ENCODE measurements around the gene CA9.
A peak's percentile ranks its signal among the peaks of the same experiment; 100 is the strongest.

The CA9 gene

DNA sequence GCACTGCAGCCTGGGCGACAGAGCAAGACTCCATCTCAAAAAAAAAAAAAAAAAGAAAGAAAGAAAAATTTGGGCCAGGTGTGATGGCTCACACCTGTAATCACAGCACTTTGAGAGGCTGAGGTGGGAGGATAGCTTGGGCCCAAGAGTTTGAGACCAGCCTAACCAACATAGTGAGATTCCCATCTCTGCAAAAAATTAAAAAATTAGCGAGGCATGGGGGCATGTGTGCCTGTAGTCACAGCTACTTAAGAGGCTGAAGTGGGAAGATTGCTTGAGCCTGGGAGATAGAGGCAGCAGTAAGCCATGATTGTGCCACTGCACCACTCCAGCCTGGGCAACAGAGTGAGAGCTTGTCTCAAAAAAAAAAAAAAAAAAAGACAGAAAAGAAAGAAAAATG, 20.1 kb upstream of the CA9 start:
- Histone ChIP-seq H3K9ac (ENCODE audit: low read depth, low read length) (no peak overlapping the region), H3K27ac (ENCODE audit: low read depth, low read length) (no peak overlapping the region), H3K4me1 (ENCODE audit: insufficient read depth, low read length) (peaks cover 13% of the 10 kb centered on the region), H3K9me3 (ENCODE audit: insufficient read depth, low read depth, low read length) (no peaks in the 10 kb centered on the region), H3K4me3 (ENCODE audit: low read length) (no peak overlapping the region), H3K27me3 (ENCODE audit: insufficient read depth, low read length) (0 out of 2 replicates have a peak, but pooled peaks cover 5% of the 10 kb centered on the region), H3K36me3 (ENCODE audit: insufficient read depth, low read length) (no peaks in the 10 kb centered on the region)
- 100% methylated on average over 1 of the region's 2 CpGs for WGBS

- no peak overlapping the region for H3K27ac ChIP-seq (ENCODE audit: low read depth, low read length)
- WGBS: 90% methylated on average over 17 of the region's 17 CpGs
- peaks cover 8% of the 10 kb centered on the region for H3K4me1 ChIP-seq (ENCODE audit: insufficient read depth, low read length)
- peaks cover 13% of the 10 kb centered on the region for H3K36me3 ChIP-seq (ENCODE audit: insufficient read depth, low read length)
- no peak overlapping the region for H3K9ac ChIP-seq (ENCODE audit: low read depth, low read length)
- H3K27me3 ChIP-seq (ENCODE audit: insufficient read depth, low read length): 0 out of 2 replicates have a peak, but pooled peaks cover 5% of the 10 kb centered on the region
- no peak overlapping the region; the same call in 1 of the 2 replicates for H3K4me3 ChIP-seq (ENCODE audit: low read length)
- H3K9me3 ChIP-seq (ENCODE audit: insufficient read depth, low read depth, low read length): no peaks in the 10 kb centered on the region
Measured at GRCh38 chr9:35656348-35656747, 17.4 kb upstream of the CA9 start.

DNA sequence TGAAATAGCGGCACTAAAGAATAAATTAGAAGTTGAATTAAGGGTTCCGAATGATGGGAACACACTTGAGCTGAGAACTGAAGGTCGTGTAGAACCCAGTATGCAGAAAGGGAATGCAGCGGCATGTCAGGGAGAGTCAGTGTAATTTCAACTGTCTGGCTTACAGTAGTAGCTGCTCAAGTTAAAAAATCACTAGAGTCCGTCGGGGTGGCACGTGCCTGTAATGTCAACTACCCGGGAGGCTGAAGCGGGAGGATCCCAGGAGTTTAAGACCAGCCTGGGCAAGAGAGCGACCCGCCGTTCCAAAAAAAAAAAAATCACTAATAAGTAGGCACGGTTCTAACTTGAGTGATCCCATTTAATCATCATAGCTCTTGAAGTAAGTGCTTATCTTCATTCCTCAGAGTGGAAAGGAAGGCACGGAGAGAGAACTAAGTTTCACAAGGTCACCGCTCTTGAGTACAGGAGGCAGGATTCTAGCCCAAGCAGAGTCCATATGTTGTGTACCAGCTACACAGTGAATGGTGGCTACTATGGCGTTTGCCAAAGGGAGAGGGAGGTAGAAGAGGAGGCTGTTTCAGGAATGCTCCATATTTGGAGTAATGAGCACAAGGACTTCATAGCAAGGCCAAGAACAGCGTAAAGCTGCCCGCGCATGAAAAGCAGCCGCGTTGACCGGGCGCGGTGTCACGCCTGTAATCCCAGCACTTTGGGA, 16.7 kb upstream of the CA9 start:
- H3K27me3 ChIP-seq (ENCODE audit: insufficient read depth, low read length): 0 out of 2 replicates have a peak, but pooled peaks cover 5% of the 10 kb centered on the region
- peak overlapping the region; percentile 62 for H3K4me3 ChIP-seq (ENCODE audit: low read length)
- WGBS: 45% methylated on average over 25 of the region's 25 CpGs
- H3K9me3 ChIP-seq (ENCODE audit: insufficient read depth, low read depth, low read length): no peaks in the 10 kb centered on the region
- H3K4me1 ChIP-seq (ENCODE audit: insufficient read depth, low read length): peaks cover 8% of the 10 kb centered on the region; the same call in 1 of the 2 replicates
- peaks cover 20% of the 10 kb centered on the region for H3K36me3 ChIP-seq (ENCODE audit: insufficient read depth, low read length)
- peak overlapping the region; percentile 67 for H3K9ac ChIP-seq (ENCODE audit: low read depth, low read length)
- H3K27ac ChIP-seq (ENCODE audit: low read depth, low read length): peak overlapping the region; percentile 68

DNA sequence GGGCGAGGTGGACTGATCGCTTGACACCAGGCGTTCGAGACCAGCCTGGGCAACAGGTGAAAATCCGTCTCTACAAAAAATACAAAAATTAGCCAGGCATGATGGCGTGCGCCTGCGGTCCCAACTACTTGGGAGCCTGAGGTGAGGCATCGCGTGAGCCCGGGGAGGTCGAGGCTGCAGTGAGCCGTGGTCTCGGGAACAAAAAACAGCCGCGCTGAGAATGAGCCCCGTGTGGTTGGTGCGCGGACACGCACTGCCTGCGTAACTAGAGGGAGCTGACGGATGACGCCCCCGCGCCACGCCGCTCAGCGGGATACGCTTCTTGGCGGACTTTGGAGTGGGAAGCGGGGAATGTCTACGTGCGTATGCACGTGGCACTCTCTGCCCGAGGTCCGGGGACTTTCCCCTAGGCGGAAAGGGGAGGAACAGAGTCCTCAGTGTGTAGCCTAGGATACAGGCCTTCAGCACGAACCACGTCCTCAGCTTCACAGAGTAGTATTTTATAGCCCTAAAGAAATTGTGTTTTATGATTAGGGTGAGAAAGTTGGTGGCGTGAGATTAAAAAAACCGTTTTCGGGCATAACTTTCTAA, 16.1 kb upstream of the CA9 start, which contains the start of gene RMRP:
TSS of gene RMRP (minus strand) at position 474 of the 591 bp plus-strand sequence.
- no peaks in the 10 kb centered on the region for H3K9me3 ChIP-seq (ENCODE audit: insufficient read depth, low read depth, low read length)
- under 1% methylated on average over 42 of the region's 42 CpGs for WGBS
- H3K9ac ChIP-seq (ENCODE audit: low read depth, low read length): peak within 1 kb of the TSS; percentile 98
- H3K27me3 ChIP-seq (ENCODE audit: insufficient read depth, low read length): 0 out of 2 replicates have a peak, but pooled peaks cover 5% of the 10 kb centered on the region
- peaks cover 8% of the 10 kb centered on the region; the same call in 1 of the 2 replicates for H3K4me1 ChIP-seq (ENCODE audit: insufficient read depth, low read length)
- peak within 1 kb of the TSS; percentile 98 for H3K27ac ChIP-seq (ENCODE audit: low read depth, low read length)
- peaks cover 26% of the 10 kb centered on the region for H3K36me3 ChIP-seq (ENCODE audit: insufficient read depth, low read length)
- H3K4me3 ChIP-seq (ENCODE audit: low read length): peak within 1 kb of the TSS; percentile 94

- H3K9ac ChIP-seq (ENCODE audit: low read depth, low read length): peak within 1 kb of the TSS; percentile 98
- H3K4me3 ChIP-seq (ENCODE audit: low read length): peak within 1 kb of the TSS; percentile 94
- peak within 1 kb of the TSS; percentile 98 for H3K27ac ChIP-seq (ENCODE audit: low read depth, low read length)
- 0 out of 2 replicates have a peak, but pooled peaks cover 5% of the 10 kb centered on the region for H3K27me3 ChIP-seq (ENCODE audit: insufficient read depth, low read length)
- H3K4me1 ChIP-seq (ENCODE audit: insufficient read depth, low read length): peaks cover 8% of the 10 kb centered on the region; the same call in 1 of the 2 replicates
- peaks cover 33% of the 10 kb centered on the region for H3K36me3 ChIP-seq (ENCODE audit: insufficient read depth, low read length)
- under 1% methylated on average over 66 of the region's 67 CpGs for WGBS
- no peaks in the 10 kb centered on the region for H3K9me3 ChIP-seq (ENCODE audit: insufficient read depth, low read depth, low read length)
Measured at GRCh38 chr9:35658137-35658967, 15.4 kb upstream of the CA9 start, which contains the start of gene CCDC107. CCDC107 (plus strand) TSS chr9:35658292; CDS start chr9:35658380, 88 bp downstream.

- H3K4me3 ChIP-seq (ENCODE audit: low read length): peak overlapping the region; percentile 94
- H3K4me1 ChIP-seq (ENCODE audit: insufficient read depth, low read length): peaks cover 8% of the 10 kb centered on the region; the same call in 1 of the 2 replicates
- H3K27ac ChIP-seq (ENCODE audit: low read depth, low read length): peak overlapping the region; percentile 98
- H3K9me3 ChIP-seq (ENCODE audit: insufficient read depth, low read depth, low read length): no peaks in the 10 kb centered on the region
- H3K36me3 ChIP-seq (ENCODE audit: insufficient read depth, low read length): peaks cover 37% of the 10 kb centered on the region
- H3K27me3 ChIP-seq (ENCODE audit: insufficient read depth, low read length): 0 out of 2 replicates have a peak, but pooled peaks cover 5% of the 10 kb centered on the region
- 5% methylated on average over 2 of the region's 2 CpGs for WGBS
- peak overlapping the region; percentile 98 for H3K9ac ChIP-seq (ENCODE audit: low read depth, low read length)
Measured at GRCh38 chr9:35658968-35659220, 14.8 kb upstream of the CA9 start.

DNA sequence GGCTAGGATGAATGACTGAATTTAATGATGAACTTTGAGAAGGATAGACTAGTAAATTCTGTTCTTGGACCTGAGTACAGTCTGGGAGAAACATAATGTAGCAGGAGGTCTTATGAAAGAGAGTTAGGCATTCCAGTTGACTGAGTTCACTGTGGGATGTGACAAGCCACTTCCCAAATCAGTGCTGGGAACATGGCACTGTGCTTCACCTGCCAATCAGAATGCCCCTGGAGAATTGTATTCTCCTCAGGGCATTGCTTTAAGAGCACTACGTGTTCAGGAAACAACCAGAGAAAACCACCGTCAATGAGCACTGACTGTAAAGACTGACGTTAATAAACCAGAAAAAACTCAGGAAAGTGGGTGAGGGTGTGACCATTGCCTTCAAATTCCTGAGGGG, 14.4 kb upstream of the CA9 start:
- H3K27ac ChIP-seq (ENCODE audit: low read depth, low read length): no peak overlapping the region

GRCh38 chr9:35660966-35661415, 12.7 kb upstream of the CA9 start:
- peaks cover 11% of the 10 kb centered on the region; the same call in 1 of the 2 replicates for H3K4me1 ChIP-seq (ENCODE audit: insufficient read depth, low read length)
- H3K36me3 ChIP-seq (ENCODE audit: insufficient read depth, low read length): peaks cover 37% of the 10 kb centered on the region
- peak overlapping the region; percentile 64 for H3K27ac ChIP-seq (ENCODE audit: low read depth, low read length)
- H3K9me3 ChIP-seq (ENCODE audit: insufficient read depth, low read depth, low read length): no peaks in the 10 kb centered on the region
- 0 out of 2 replicates have a peak, but pooled peaks cover 5% of the 10 kb centered on the region for H3K27me3 ChIP-seq (ENCODE audit: insufficient read depth, low read length)
- H3K4me3 ChIP-seq (ENCODE audit: low read length): no peak overlapping the region
- H3K9ac ChIP-seq (ENCODE audit: low read depth, low read length): no peak overlapping the region
- 75% methylated on average over 9 of the region's 9 CpGs for WGBS

More for the DNA sequence above, 14.4 kb upstream of the CA9 start:
- Histone ChIP-seq H3K4me3 (ENCODE audit: low read length) (peak overlapping the region; percentile 94), H3K9me3 (ENCODE audit: insufficient read depth, low read depth, low read length) (no peaks in the 10 kb centered on the region), H3K36me3 (ENCODE audit: insufficient read depth, low read length) (peaks cover 37% of the 10 kb centered on the region), H3K27me3 (ENCODE audit: insufficient read depth, low read length) (0 out of 2 replicates have a peak, but pooled peaks cover 5% of the 10 kb centered on the region), H3K4me1 (ENCODE audit: insufficient read depth, low read length) (peaks cover 8% of the 10 kb centered on the region; the same call in 1 of the 2 replicates), H3K9ac (ENCODE audit: low read depth, low read length) (0 out of 2 replicates have a peak overlapping the region, but pooled peaks have one; percentile 98)
- 93% methylated on average over 3 of the region's 3 CpGs for WGBS

GRCh38 chr9:35661756-35662350, 11.9 kb upstream of the CA9 start:
- Histone ChIP-seq H3K9ac (ENCODE audit: low read depth, low read length) (no peak overlapping the region), H3K27ac (ENCODE audit: low read depth, low read length) (peak overlapping the region; percentile 13; the same call in 1 of the 2 replicates), H3K27me3 (ENCODE audit: insufficient read depth, low read length) (no peaks in the 10 kb centered on the region), H3K9me3 (ENCODE audit: insufficient read depth, low read depth, low read length) (no peaks in the 10 kb centered on the region), H3K4me3 (ENCODE audit: low read length) (no peak overlapping the region), H3K4me1 (ENCODE audit: insufficient read depth, low read length) (peaks cover 11% of the 10 kb centered on the region; the same call in 1 of the 2 replicates), H3K36me3 (ENCODE audit: insufficient read depth, low read length) (peaks cover 37% of the 10 kb centered on the region)
- WGBS: 93% methylated on average over 3 of the region's 3 CpGs

DNA sequence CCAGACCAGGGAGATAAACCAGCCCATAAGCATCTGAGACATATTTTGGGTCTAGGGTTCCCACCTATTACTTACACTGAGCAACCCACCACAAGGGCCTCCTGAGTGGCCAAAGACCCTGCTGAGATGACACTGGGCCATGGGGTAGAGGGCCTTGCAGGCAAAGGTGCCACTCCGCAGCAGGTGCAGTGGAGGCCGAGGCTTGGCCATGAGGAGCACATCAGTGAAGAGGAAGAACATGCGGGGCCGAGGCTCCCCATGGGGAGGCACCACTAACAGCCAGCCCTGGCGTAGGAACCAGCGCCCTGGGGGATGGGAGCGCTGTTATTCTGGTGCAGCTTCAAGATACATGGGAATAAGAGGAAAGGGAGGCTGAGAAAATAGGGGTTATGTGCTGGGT, 11.3 kb upstream of the CA9 start:
- H3K4me1 ChIP-seq (ENCODE audit: insufficient read depth, low read length): peaks cover 11% of the 10 kb centered on the region; the same call in 1 of the 2 replicates

More for the DNA sequence above, 11.3 kb upstream of the CA9 start:
- peaks cover 37% of the 10 kb centered on the region for H3K36me3 ChIP-seq (ENCODE audit: insufficient read depth, low read length)
- 94% methylated on average over 7 of the region's 7 CpGs for WGBS
- no peaks in the 10 kb centered on the region for H3K9me3 ChIP-seq (ENCODE audit: insufficient read depth, low read depth, low read length)
- H3K27me3 ChIP-seq (ENCODE audit: insufficient read depth, low read length): no peaks in the 10 kb centered on the region
- H3K4me3 ChIP-seq (ENCODE audit: low read length): no peak overlapping the region
- H3K9ac ChIP-seq (ENCODE audit: low read depth, low read length): no peak overlapping the region
- no peak overlapping the region for H3K27ac ChIP-seq (ENCODE audit: low read depth, low read length)
